BJ (cell line): ENCODE results near the gene RAB5B. TPM values are rescaled to one million over a fixed set of nuclear protein-coding genes. Genes with fewer than 3 reads are reported as not detected.

ENCODE experiments used
- CTCF ChIA-PET: fragments of 350-600 bp; formaldehyde crosslinking; extraction: SDS; loops from one replicate; lab custom pipeline; 2021; ENCODE audit warnings: antibody characterized with exemption, inconsistent platforms; lab: Yijun Ruan, JAX
- POLR2A ChIA-PET: fragments of 300-600 bp; sonication (Branson Sonifier 250); formaldehyde crosslinking; extraction: SDS; loops from one replicate; lab custom pipeline; 2021; ENCODE audit warnings: antibody characterized with exemption; lab: Charles Lee
- DNase-seq: peaks from one replicate; pipeline ENCODE4 v3.0.0-alpha.2; 2011; ENCODE audit warnings: low read depth
- H3K27me3 ChIP-seq: 2 replicates; pipeline ENCODE4 v1.6.0; 2011; ENCODE audit warnings: low read length; ENCODE audit not compliant: control insufficient read depth, insufficient read depth
- H3K36me3 ChIP-seq: 2 replicates; pipeline ENCODE4 v1.5.1; 2011; ENCODE audit warnings: low read length; ENCODE audit not compliant: control insufficient read depth, insufficient read depth
- H3K4me3 ChIP-seq: 2 replicates; pipeline ENCODE4 v1.5.1; 2011; ENCODE audit warnings: low read depth, mild to moderate bottlenecking, control low read depth, low read length
- CTCF ChIP-seq: IDR thresholded peaks from 2 replicates; pipeline ENCODE4 v1.5.1; 2011; ENCODE audit warnings: low read depth, mild to moderate bottlenecking, control low read depth, inconsistent platforms, low read length, moderate library complexity; ENCODE audit not compliant: insufficient read depth
- polyA plus RNA-seq: library from polyadenylated mRNA; depleted of rRNA; stranded (reverse); fragments of >200 nt; gene quantifications from 2 replicates; pipeline ENCODE4 v1.2.3, GENCODE V29; 2011

Gene RAB5B
- polyA plus RNA-seq, 1 experiment: 117 TPM

DNA sequence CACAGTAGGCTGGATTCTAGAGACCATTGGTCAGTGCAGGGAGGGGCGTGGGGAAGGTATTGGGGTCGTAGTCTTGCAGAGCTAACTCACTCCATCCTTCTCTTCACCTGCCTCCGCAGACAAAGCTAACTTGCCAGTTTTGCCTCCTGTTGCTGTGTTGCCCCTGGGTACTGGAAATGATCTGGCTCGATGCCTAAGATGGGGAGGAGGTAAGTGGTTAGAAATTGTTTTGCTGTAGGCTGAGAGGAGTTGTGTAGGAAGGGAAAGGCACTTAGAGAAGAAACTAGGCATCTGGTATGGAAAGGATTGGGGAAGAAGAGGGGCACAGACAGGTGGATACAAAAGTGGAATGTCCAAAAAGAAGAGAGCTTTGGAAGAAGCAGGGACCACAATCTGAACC lies 31.8 kb upstream of the RAB5B start:
- H3K36me3 ChIP-seq: peaks cover 14% of the 10 kb centered on the region
- H3K4me3 ChIP-seq: no peak overlapping the region
- DNase-seq: no peak
- CTCF ChIA-PET: interaction anchor here (0.9 to 2.1 kb wide), 6 partner anchors 9 to 204 kb away, joined by 3 to 7 read pairs (median 4); no protein-coding TSS in a partner anchor
- H3K27me3 ChIP-seq: no peaks in the 10 kb centered on the region
- TF ChIP-seq CTCF: no peak
- POLR2A ChIA-PET: no interaction called here

DNA sequence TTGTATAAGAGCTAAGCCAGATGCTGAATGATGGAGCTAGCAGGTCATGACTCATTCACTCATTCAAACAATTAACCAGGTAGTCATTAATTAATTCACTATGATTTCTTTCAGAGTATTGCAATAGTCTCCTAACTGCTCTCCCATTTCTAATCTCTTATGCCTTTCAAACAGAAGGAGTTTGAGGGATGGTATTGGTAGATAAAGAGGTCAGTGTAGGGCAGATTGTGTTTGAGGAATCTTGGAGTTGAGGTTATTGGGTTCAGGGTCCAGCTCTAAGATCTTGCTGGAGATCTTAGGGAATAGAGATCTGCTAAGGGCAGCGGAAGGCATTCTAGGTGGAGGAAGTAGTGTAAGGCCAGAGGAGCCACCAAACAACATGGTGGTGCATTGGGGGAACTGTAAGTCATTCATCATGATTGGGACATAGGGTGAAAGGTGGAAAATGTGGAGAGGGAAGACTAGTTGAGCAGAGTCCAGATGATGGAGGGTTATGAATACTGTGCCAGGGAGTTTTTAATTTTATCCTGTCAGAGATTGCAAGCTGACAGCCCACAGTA lies 31.2 kb upstream of the RAB5B start:
- POLR2A ChIA-PET: no interaction called here
- Histone ChIP-seq H3K27me3 (no peaks in the 10 kb centered on the region), H3K36me3 (peaks cover 14% of the 10 kb centered on the region), H3K4me3 (no peak overlapping the region)
- CTCF ChIA-PET: interaction anchor here (0.8 to 2.1 kb wide), 7 partner anchors 9 to 204 kb away, joined by 3 to 7 read pairs (median 3); no protein-coding TSS in a partner anchor
- TF ChIP-seq CTCF: no peak
- DNase-seq: no peak

DNA sequence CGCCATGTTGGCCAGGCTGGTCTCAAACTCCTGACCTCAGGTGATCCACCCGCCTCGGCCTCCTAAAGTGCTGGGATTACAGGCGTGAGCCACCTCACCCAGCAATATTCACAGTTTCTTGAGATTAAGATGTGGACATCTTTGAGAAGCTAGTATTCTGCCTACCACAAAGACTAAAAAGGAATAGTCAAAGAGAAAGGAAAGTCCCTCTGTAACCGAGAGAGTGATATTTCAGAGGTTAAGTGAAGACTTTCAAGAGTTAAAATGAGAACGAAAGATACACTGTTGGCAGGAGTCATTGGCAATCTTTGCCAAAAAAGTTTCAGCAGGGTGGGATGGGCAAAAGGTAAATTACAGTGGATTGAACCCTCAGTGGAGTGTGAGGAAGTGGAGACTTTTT lies 27.3 kb upstream of the RAB5B start:
- no peak for DNase-seq
- Histone ChIP-seq H3K36me3 (peaks cover 12% of the 10 kb centered on the region), H3K27me3 (no peaks in the 10 kb centered on the region), H3K4me3 (no peak overlapping the region)
- no peak for TF ChIP-seq CTCF
- ChIA-PET POLR2A (no interaction called here), CTCF (interaction anchor here (4.6 kb wide), 1 partner anchor 208 kb away, joined by 13 read pairs; no protein-coding TSS in a partner anchor)

- CTCF ChIA-PET: interaction anchor here (0.7 to 1.6 kb wide), 5 partner anchors 9 to 32 kb away, joined by 3 to 8 read pairs (median 5); no protein-coding TSS in a partner anchor
Measured at GRCh38 chr12:55955344-55955743, 18.5 kb upstream of the RAB5B start.

More at GRCh38 chr12:55955344-55955743, 18.5 kb upstream of the RAB5B start:
- no peaks in the 10 kb centered on the region for H3K27me3 ChIP-seq
- H3K36me3 ChIP-seq: peaks cover 16% of the 10 kb centered on the region
- no peak for DNase-seq
- POLR2A ChIA-PET: no interaction called here
- TF ChIP-seq CTCF: no peak
- H3K4me3 ChIP-seq: no peak overlapping the region
